CD4-positive, alpha-beta T cell (primary cell): Measurements from ENCODE around the gene PIKFYVE. TPM values are rescaled to one million over a fixed set of nuclear protein-coding genes. Genes with fewer than 3 reads are reported as not detected.
"Not testable (repeated sequence)": the region's sequence is repeated elsewhere in the genome, so short reads cannot be mapped to it uniquely, and the experiment has no call there.

Experiments
- ATAC-seq: fragments of 200-7000 bp; cut with Tn5 transposase; one replicate; pipeline ENCODE4 v1.10.0; 2022; ENCODE audit warnings: mild to moderate bottlenecking; ENCODE audit not compliant: poor library complexity
- CTCF ChIA-PET: fragments of 350-600 bp; sonication (Branson Sonifier 250); formaldehyde crosslinking; loops from one replicate; lab custom pipeline; 2021; ENCODE audit warnings: antibody characterized with exemption, inconsistent platforms; lab: Charles Lee
- POLR2A ChIA-PET: fragments of 350-600 bp; sonication (Branson Sonifier 250); formaldehyde crosslinking; loops from one replicate; lab custom pipeline; 2021; ENCODE audit warnings: antibody characterized with exemption, inconsistent platforms; lab: Charles Lee
- DNase-seq, 14 experiments: peaks; one replicate each; pipeline ENCODE4 v3.0.0-alpha.2; 2013 to 2020; ENCODE audit warnings: mixed read lengths in 2 of 14
- H3K27ac ChIP-seq, 2 donors: one replicate each; pipeline versions ENCODE4 v1.5.1 to v1.7.0; 2013; ENCODE audit warnings: low read length in 2 of 2, low read depth in 1 of 2, mild to moderate bottlenecking in 1 of 2
- H3K27me3 ChIP-seq, 2 experiments: 1 replicate in 1 of 2; 2 replicates in 1 of 2; pipeline versions ENCODE4 v1.6.1 to v1.7.0; 2013; ENCODE audit warnings: low read length in 2 of 2, control low read depth in 1 of 2, mild to moderate bottlenecking in 1 of 2, moderate library complexity in 1 of 2; ENCODE audit not compliant: insufficient read depth in 2 of 2, control insufficient read depth in 1 of 2
- H3K36me3 ChIP-seq: one replicate; pipeline ENCODE4 v1.6.1; 2013; ENCODE audit warnings: low read length, control low read depth; ENCODE audit not compliant: insufficient read depth
- H3K4me1 ChIP-seq: one replicate; pipeline ENCODE4 v1.6.1; 2013; ENCODE audit warnings: low read length, control low read depth; ENCODE audit not compliant: insufficient read depth
- H3K4me3 ChIP-seq: one replicate; pipeline ENCODE4 v1.5.1; 2013; ENCODE audit warnings: mild to moderate bottlenecking, low read length, moderate library complexity
- H3K9me3 ChIP-seq, 2 experiments: 1 replicate in 1 of 2; 2 replicates in 1 of 2; pipeline versions ENCODE4 v1.6.1 to v1.7.0; 2013; ENCODE audit warnings: low read length in 2 of 2, mild to moderate bottlenecking in 2 of 2, control low read depth in 1 of 2, moderate library complexity in 1 of 2; ENCODE audit not compliant: control insufficient read depth in 1 of 2, insufficient read depth in 1 of 2
- H3K27ac Mint-ChIP-seq: one replicate; pipeline ENCODE4 v1.8.0; 2020; ENCODE audit warnings: mixed read lengths
- H3K27me3 Mint-ChIP-seq: one replicate; pipeline ENCODE4 v1.8.0; 2021; ENCODE audit warnings: mixed read lengths
- H3K36me3 Mint-ChIP-seq: one replicate; pipeline ENCODE4 v1.8.0; 2021; ENCODE audit warnings: low read depth, mixed read lengths
- H3K4me1 Mint-ChIP-seq: one replicate; pipeline ENCODE4 v1.8.0; 2021; ENCODE audit warnings: low read depth, mixed read lengths
- H3K4me3 Mint-ChIP-seq: one replicate; pipeline ENCODE4 v1.8.0; 2020; ENCODE audit warnings: mild to moderate bottlenecking, mixed read lengths
- H3K9me3 Mint-ChIP-seq: one replicate; pipeline ENCODE4 v1.8.0; 2020; ENCODE audit warnings: mixed read lengths
- CTCF ChIP-seq: fragments of 200-600 bp; IDR thresholded peaks from one replicate; pipeline ENCODE4 v1.8.0; 2022; ENCODE audit warnings: antibody characterized with exemption, mild to moderate bottlenecking
- intact Hi-C, 2 experiments: fragments of 100-400 bp; cut with DNase I in 1 of 2; cut with micrococcal nuclease in 1 of 2; formaldehyde crosslinking; loops; one replicate each; pipeline versions ENCODE4 v1.15.1 to v1.9.0; 2023 to 2025; cut with DNase I, micrococcal nuclease
- total RNA-seq, 174 experiments: library from RNA in 2 of 174; stranded (reverse) in 2 of 174; gene quantifications; one replicate each; pipeline ENCODE4 v1.2.3 and lab custom pipeline; 2021 to 2026

Gene PIKFYVE
- total RNA-seq, 2 experiments from 2014 or later: 29.3 to 29.9 TPM

- H3K4me1 ChIP-seq: peaks cover 23% of the 10 kb centered on the region
- intact Hi-C loops: loop anchor here (1.0 to 10.0 kb wide), 6 partner anchors 10 to 1991 kb away; partner anchors contain the start of genes METTL21A (in 2 of the 2), IDH1 (in 1 of the 2), KANSL1L (in 1 of the 2) and ZDBF2 (in 1 of the 2)
- Mint-ChIP-seq H3K4me3 (peak overlapping the region; percentile 96), H3K36me3 (peaks cover 30% of the 10 kb centered on the region), H3K27ac (peak overlapping the region; percentile 96), H3K27me3 (no peaks in the 10 kb centered on the region), H3K9me3 (no peaks in the 10 kb centered on the region), H3K4me1 (peaks cover 53% of the 10 kb centered on the region)
- no peaks in the 10 kb centered on the region for H3K27me3 ChIP-seq
- H3K36me3 ChIP-seq: no peaks in the 10 kb centered on the region
- no peaks in the 10 kb centered on the region for H3K9me3 ChIP-seq
- H3K4me3 ChIP-seq: peak overlapping the region; percentile 90
- no peak for TF ChIP-seq CTCF
- ATAC-seq: peak; percentile 71
- CTCF ChIA-PET: interaction anchor here (8.8 kb wide), 1 partner anchor 12 kb away, joined by 57 read pairs; the partner anchor contains the start of gene IDH1
- POLR2A ChIA-PET: interaction anchor here (0.7 to 4.1 kb wide), 7 partner anchors 11 to 1100 kb away, joined by 3 to 51 read pairs (median 4); partner anchors contain the start of genes CCNYL1, IDH1, METTL21A and PLEKHM3
- DNase-seq: peak; percentile 22 to 72 (median 48)
- H3K27ac ChIP-seq: peak overlapping the region; percentile 54 to 83
These were observed 669 bp upstream of the PIKFYVE start for GRCh38 chr2:208265371-208265800.

- ATAC-seq: peak; percentile 9
- H3K27me3 ChIP-seq: no peaks in the 10 kb centered on the region
- no peaks in the 10 kb centered on the region for H3K9me3 ChIP-seq
- H3K4me1 ChIP-seq: peaks cover 23% of the 10 kb centered on the region
- ChIA-PET CTCF (interaction anchor here (8.8 kb wide), 1 partner anchor 13 kb away, joined by 57 read pairs; the partner anchor contains the start of gene IDH1), POLR2A (interaction anchor here (0.6 to 4.1 kb wide), 9 partner anchors 8 to 1123 kb away, joined by 3 to 51 read pairs (median 5); partner anchors contain the start of genes CCNYL1, CREB1, IDH1 and METTL21A)
- Mint-ChIP-seq H3K4me3 (peak overlapping the region; percentile 96), H3K27ac (peak overlapping the region; percentile 96), H3K27me3 (no peaks in the 10 kb centered on the region), H3K9me3 (no peaks in the 10 kb centered on the region), H3K36me3 (peaks cover 37% of the 10 kb centered on the region), H3K4me1 (peaks cover 60% of the 10 kb centered on the region)
- DNase-seq: no peak
- peak overlapping the region; percentile 90 for H3K4me3 ChIP-seq
- H3K36me3 ChIP-seq: peaks cover 4% of the 10 kb centered on the region
- intact Hi-C loops: loop anchor here (1.0 to 10.0 kb wide), 5 partner anchors 12 to 1992 kb away; partner anchors contain the start of genes KANSL1L (in 1 of the 2), METTL21A (in 1 of the 2) and ZDBF2 (in 1 of the 2)
- TF ChIP-seq CTCF: no peak
- peak overlapping the region; percentile 54 to 83 for H3K27ac ChIP-seq
These were observed 468 bp downstream of the PIKFYVE start for GRCh38 chr2:208266553-208266893.

- Histone ChIP-seq H3K4me3 (peak overlapping the region; percentile 90), H3K27me3 (no peaks in the 10 kb centered on the region), H3K27ac (peak overlapping the region; percentile 54 to 83), H3K9me3 (no peaks in the 10 kb centered on the region), H3K36me3 (peaks cover 7% of the 10 kb centered on the region), H3K4me1 (peaks cover 23% of the 10 kb centered on the region)
- intact Hi-C loops: loop anchor here (1.0 to 10.0 kb wide), 5 partner anchors 13 to 1992 kb away; partner anchors contain the start of genes KANSL1L (in 1 of the 2), METTL21A (in 1 of the 2) and ZDBF2 (in 1 of the 2)
- DNase-seq (no peak), ATAC-seq (no peak)
- H3K9me3 Mint-ChIP-seq: no peaks in the 10 kb centered on the region
- peak overlapping the region; percentile 96 for H3K4me3 Mint-ChIP-seq
- H3K36me3 Mint-ChIP-seq: peaks cover 40% of the 10 kb centered on the region
- ChIA-PET POLR2A (interaction anchor here (0.6 to 4.1 kb wide), 8 partner anchors 8 to 1124 kb away, joined by 4 to 51 read pairs (median 5); partner anchors contain the start of genes CREB1, IDH1 and METTL21A), CTCF (interaction anchor here (8.8 kb wide), 1 partner anchor 14 kb away, joined by 57 read pairs; the partner anchor contains the start of gene IDH1)
- peaks cover 62% of the 10 kb centered on the region for H3K4me1 Mint-ChIP-seq
- TF ChIP-seq CTCF: no peak
- H3K27me3 Mint-ChIP-seq: no peaks in the 10 kb centered on the region
- H3K27ac Mint-ChIP-seq: peak overlapping the region; percentile 96
These were observed 881 bp downstream of the PIKFYVE start for GRCh38 chr2:208266936-208267335.

GRCh38 chr2:208267526-208267925 lies 1.5 kb downstream of the PIKFYVE start:
- Mint-ChIP-seq H3K27ac (peak overlapping the region; percentile 96), H3K4me1 (peaks cover 62% of the 10 kb centered on the region), H3K4me3 (peak overlapping the region; percentile 96), H3K36me3 (peaks cover 46% of the 10 kb centered on the region)
- CTCF ChIA-PET: interaction anchor here (8.8 kb wide), 1 partner anchor 14 kb away, joined by 57 read pairs; the partner anchor contains the start of gene IDH1
- DNase-seq: peak in 1 of 14 experiments; percentile 18
- POLR2A ChIA-PET: interaction anchor here (4.1 kb wide), 1 partner anchor 13 kb away, joined by 51 read pairs; the partner anchor contains the start of gene IDH1
- H3K27me3 ChIP-seq, H3K27me3 Mint-ChIP-seq, H3K9me3 ChIP-seq, H3K27ac ChIP-seq, ATAC-seq, H3K9me3 Mint-ChIP-seq: not testable (repeated sequence)
- intact Hi-C loops: loop anchor here (5.0 to 10.0 kb wide), 4 partner anchors 90 to 1993 kb away; partner anchors contain the start of genes KANSL1L (in 1 of the 2), METTL21A (in 1 of the 2) and ZDBF2 (in 1 of the 2)
- H3K36me3 ChIP-seq: peaks cover 12% of the 10 kb centered on the region
- peaks cover 23% of the 10 kb centered on the region for H3K4me1 ChIP-seq
- H3K4me3 ChIP-seq: peak overlapping the region; percentile 90
